KMS-11 (cell line): Measurements from ENCODE around the gene GK.

ENCODE experiments used
- H2AFZ ChIP-seq: fragments of 200-600 bp; sonication (generic); 2 replicates; pipeline ENCODE4 v1.6.1; 2016; ENCODE audit warnings: antibody characterized with exemption, mixed run types, low read depth
- H3K27ac ChIP-seq: fragments of 200-600 bp; sonication (generic); 2 replicates; pipeline ENCODE4 v1.6.1; 2016; ENCODE audit warnings: mild to moderate bottlenecking, mixed run types
- H3K27me3 ChIP-seq: fragments of 200-600 bp; sonication (generic); 2 replicates; pipeline ENCODE4 v1.6.1; 2017; ENCODE audit warnings: mild to moderate bottlenecking, low read depth, mixed run types, moderate library complexity; ENCODE audit not compliant: insufficient read depth
- H3K36me3 ChIP-seq: fragments of 200-600 bp; sonication (generic); 2 replicates; pipeline ENCODE4 v1.6.1; 2017; ENCODE audit warnings: mild to moderate bottlenecking, mixed run types; ENCODE audit not compliant: insufficient read depth
- H3K4me1 ChIP-seq: fragments of 200-600 bp; sonication (generic); 2 replicates; pipeline ENCODE4 v1.6.1; 2016; ENCODE audit warnings: mild to moderate bottlenecking, low read depth, mixed run types; ENCODE audit not compliant: poor library complexity, severe bottlenecking
- H3K4me2 ChIP-seq: fragments of 200-600 bp; sonication (generic); 2 replicates; pipeline ENCODE4 v1.7.0; 2016; ENCODE audit warnings: mild to moderate bottlenecking, mixed run types
- H3K4me3 ChIP-seq: fragments of 200-600 bp; sonication (generic); IDR thresholded peaks from 2 replicates; pipeline ENCODE4 v1.6.1; 2017; ENCODE audit warnings: low read depth, low read length, mixed read lengths; ENCODE audit not compliant: insufficient read depth
- H3K79me2 ChIP-seq: fragments of 200-600 bp; sonication (generic); 2 replicates; pipeline ENCODE4 v1.6.1; 2016; ENCODE audit warnings: low read depth, mixed run types; ENCODE audit not compliant: insufficient read depth
- H3K9ac ChIP-seq: fragments of 200-600 bp; sonication (generic); 2 replicates; pipeline ENCODE4 v1.6.1; 2016; ENCODE audit warnings: mild to moderate bottlenecking, mixed run types
- H4K20me1 ChIP-seq: fragments of 200-600 bp; sonication (generic); 2 replicates; pipeline ENCODE4 v1.6.1; 2016; ENCODE audit warnings: mild to moderate bottlenecking, mixed run types; ENCODE audit not compliant: insufficient read depth
- TF ChIP-seq, protein P1 (sequence below): fragments of 200-600 bp; sonication (generic); conservative IDR thresholded peaks from 2 replicates; pipeline ENCODE4 v1.6.1; 2017; ENCODE audit warnings: low read depth, mild to moderate bottlenecking, antibody characterized with exemption, low read length, moderate library complexity, mixed read lengths

The GK gene

DNA sequence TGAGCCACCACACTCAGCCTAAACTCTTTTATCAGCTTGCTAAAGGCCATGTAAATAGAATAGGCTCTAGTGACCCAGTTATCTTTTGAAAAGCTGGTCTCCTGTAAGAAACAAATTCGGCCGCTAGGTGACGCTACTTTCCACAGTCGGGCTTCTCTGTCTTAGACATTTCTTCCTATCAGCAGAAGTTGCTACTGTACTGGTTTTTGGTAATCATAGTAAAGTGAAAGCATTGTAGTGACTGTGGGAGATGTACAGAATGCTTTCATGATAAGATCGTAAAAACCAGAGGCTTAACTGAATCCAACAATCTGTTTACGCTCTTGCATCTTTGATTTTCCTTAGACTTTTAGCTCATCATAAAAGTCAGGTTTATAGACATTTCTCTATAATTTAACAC lies 82.6 kb downstream of the GK start:
- H3K27ac ChIP-seq = no peak overlapping the region
- TF ChIP-seq, protein P1, sequence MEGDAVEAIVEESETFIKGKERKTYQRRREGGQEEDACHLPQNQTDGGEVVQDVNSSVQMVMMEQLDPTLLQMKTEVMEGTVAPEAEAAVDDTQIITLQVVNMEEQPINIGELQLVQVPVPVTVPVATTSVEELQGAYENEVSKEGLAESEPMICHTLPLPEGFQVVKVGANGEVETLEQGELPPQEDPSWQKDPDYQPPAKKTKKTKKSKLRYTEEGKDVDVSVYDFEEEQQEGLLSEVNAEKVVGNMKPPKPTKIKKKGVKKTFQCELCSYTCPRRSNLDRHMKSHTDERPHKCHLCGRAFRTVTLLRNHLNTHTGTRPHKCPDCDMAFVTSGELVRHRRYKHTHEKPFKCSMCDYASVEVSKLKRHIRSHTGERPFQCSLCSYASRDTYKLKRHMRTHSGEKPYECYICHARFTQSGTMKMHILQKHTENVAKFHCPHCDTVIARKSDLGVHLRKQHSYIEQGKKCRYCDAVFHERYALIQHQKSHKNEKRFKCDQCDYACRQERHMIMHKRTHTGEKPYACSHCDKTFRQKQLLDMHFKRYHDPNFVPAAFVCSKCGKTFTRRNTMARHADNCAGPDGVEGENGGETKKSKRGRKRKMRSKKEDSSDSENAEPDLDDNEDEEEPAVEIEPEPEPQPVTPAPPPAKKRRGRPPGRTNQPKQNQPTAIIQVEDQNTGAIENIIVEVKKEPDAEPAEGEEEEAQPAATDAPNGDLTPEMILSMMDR = peak; percentile 83
- H3K27me3 ChIP-seq = no peaks in the 10 kb centered on the region
- no peak overlapping the region for H2AFZ ChIP-seq
- no peak overlapping the region for H3K9ac ChIP-seq
- no peaks in the 10 kb centered on the region for H4K20me1 ChIP-seq
- H3K4me3 ChIP-seq = no peak overlapping the region
- H3K36me3 ChIP-seq = no peaks in the 10 kb centered on the region
- H3K79me2 ChIP-seq = no peaks in the 10 kb centered on the region
- no peaks in the 10 kb centered on the region for H3K4me1 ChIP-seq
- H3K4me2 ChIP-seq = no peak overlapping the region

DNA sequence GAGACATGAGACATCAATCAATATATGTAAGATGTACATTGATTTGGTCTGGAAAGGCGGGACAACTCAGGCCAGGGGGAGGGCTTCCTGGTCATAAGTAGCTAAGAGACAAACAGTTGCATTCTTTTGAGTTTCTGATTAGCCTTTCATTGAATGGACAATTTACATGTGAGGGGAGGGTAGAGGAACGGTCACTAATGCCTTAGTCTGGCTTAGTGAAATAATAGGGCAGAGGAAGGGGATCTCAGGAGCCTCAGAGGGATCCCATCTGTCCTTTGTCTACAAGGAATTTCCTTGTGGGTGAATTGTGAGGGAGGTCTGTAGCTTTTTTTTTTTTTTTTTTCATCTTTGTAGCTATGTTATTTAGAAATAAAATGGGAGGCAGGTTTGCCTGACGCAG lies 88.3 kb downstream of the GK start:
- H3K4me1 ChIP-seq = no peaks in the 10 kb centered on the region
- no peak overlapping the region for H3K9ac ChIP-seq
- no peak overlapping the region for H2AFZ ChIP-seq
- H3K27me3 ChIP-seq = no peaks in the 10 kb centered on the region
- H3K36me3 ChIP-seq = no peaks in the 10 kb centered on the region
- H3K27ac ChIP-seq = no peak overlapping the region
- H4K20me1 ChIP-seq = no peaks in the 10 kb centered on the region
- no peak overlapping the region for H3K4me2 ChIP-seq
- H3K79me2 ChIP-seq = no peaks in the 10 kb centered on the region
- TF ChIP-seq, protein P1 = no peak
- no peak overlapping the region for H3K4me3 ChIP-seq

DNA sequence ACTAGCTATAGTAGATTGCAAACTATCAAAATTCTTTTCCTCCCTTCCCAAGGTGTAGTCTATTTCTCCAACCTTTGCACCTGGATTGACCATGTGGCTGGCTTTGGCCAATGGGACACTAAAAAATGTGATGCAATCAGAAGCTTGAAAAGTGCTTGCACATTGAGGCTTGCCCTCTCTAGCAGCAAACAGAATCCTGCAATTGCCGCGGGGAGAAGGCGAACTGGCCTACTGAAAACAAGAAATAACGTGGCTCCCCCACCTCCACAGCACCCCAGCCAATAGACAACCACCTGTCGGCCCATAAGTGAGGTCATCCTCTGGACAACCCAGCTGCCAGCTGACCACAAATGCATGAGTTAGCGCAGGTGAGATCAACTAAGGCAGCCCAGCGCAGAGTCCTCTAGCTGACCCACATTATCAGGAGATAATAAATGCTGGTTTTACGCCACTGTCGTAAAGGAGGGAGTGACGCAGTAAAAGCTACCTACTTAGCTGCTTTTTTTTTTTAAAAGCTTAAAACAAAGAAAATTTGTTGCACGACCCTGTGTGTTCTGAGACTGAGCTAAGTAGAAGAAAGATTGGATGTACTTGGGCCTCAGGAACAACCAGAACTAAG lies 95.2 kb downstream of the GK start:
- Histone ChIP-seq H3K4me2 (no peak overlapping the region), H3K4me1 (no peaks in the 10 kb centered on the region), H3K4me3 (no peak overlapping the region), H3K27me3 (no peaks in the 10 kb centered on the region), H4K20me1 (no peaks in the 10 kb centered on the region), H2AFZ (no peak overlapping the region), H3K36me3 (no peaks in the 10 kb centered on the region), H3K27ac (no peak overlapping the region), H3K79me2 (no peaks in the 10 kb centered on the region), H3K9ac (no peak overlapping the region)
- TF ChIP-seq, protein P1 = no peak

DNA sequence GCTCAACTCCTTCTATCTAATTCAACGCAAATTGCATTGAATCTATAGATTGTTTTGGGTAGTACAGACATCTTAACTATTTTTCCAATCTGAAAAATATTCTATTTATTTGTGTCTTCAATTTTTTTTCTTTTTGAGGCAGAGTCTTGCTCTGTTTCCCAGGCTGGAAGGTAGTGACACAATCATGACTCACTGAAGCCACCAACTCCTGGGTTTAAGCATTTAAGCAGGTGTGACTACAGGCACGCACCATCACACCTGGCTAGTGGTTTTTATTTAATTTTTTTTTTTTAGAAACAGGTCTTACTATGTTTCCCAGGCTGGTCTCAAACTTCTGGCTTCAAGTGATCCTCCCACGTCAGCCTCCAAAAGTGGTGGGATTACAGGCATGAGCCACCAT lies 98.3 kb downstream of the GK start:
- Histone ChIP-seq H4K20me1 (no peaks in the 10 kb centered on the region), H3K36me3 (no peaks in the 10 kb centered on the region), H2AFZ (no peak overlapping the region), H3K27me3 (no peaks in the 10 kb centered on the region), H3K4me2 (no peak overlapping the region), H3K4me3 (no peak overlapping the region), H3K9ac (no peak overlapping the region), H3K4me1 (no peaks in the 10 kb centered on the region), H3K79me2 (no peaks in the 10 kb centered on the region), H3K27ac (no peak overlapping the region)
- TF ChIP-seq, protein P1 = no peak
